ENCODE measurements around the gene PRKCQ.
"Not testable (repeated sequence)": the region's sequence is repeated elsewhere in the genome, so short reads cannot be mapped to it uniquely, and the experiment has no call there.

Gene PRKCQ

GRCh38 chr10:6476989-6477388 is 103.1 kb downstream of the PRKCQ start:
- no peak for DNase-seq (ENCODE audit: extremely low spot score)
- POLR2A ChIA-PET = no interaction called here
- TF ChIP-seq ZNF384 (IDR thresholded peaks at IDR 0.05) (no peak), FOXM1 (IDR thresholded peaks at IDR 0.05; ENCODE audit: borderline replicate concordance) (no peak), L3MBTL2 (conservative IDR thresholded peaks at IDR 0.05) (no peak)

DNA sequence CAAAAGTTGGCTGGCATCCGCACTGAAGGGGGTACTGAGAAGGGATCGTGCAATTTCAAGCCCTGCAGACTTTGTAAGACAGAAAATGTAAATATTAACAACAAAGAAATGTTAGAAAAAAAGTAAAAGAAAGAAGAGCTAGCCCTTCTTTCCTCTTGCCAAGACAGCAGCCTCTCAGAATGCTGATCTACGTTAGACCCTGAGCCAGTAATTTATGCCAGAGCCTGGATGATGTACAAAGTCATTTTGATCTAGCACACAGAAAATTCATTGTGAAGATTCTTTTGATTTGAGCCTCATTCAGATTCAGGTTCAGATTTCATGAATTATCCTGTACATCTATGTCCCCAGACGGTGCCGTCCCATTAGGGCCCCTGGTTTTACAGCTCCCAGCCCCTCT is 105.2 kb downstream of the PRKCQ start:
- no peak for TF ChIP-seq L3MBTL2 (conservative IDR thresholded peaks at IDR 0.05)
- no peak for TF ChIP-seq HDGF (IDR thresholded peaks at IDR 0.05; ENCODE audit: borderline replicate concordance)
- no peak for TF ChIP-seq FOXM1 (IDR thresholded peaks at IDR 0.05; ENCODE audit: borderline replicate concordance)
- no peak for TF ChIP-seq TARDBP (IDR thresholded peaks at IDR 0.05)
- TF ChIP-seq BHLHE40 (IDR thresholded peaks at IDR 0.05; ENCODE audit: borderline replicate concordance) = no peak
- TF ChIP-seq, protein P1, sequence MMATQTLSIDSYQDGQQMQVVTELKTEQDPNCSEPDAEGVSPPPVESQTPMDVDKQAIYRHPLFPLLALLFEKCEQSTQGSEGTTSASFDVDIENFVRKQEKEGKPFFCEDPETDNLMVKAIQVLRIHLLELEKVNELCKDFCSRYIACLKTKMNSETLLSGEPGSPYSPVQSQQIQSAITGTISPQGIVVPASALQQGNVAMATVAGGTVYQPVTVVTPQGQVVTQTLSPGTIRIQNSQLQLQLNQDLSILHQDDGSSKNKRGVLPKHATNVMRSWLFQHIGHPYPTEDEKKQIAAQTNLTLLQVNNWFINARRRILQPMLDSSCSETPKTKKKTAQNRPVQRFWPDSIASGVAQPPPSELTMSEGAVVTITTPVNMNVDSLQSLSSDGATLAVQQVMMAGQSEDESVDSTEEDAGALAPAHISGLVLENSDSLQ (IDR thresholded peaks at IDR 0.05) = no peak
- no peak for TF ChIP-seq SP1 (IDR thresholded peaks at IDR 0.05)
- TF ChIP-seq CTBP1 (IDR thresholded peaks at IDR 0.05; ENCODE audit: borderline replicate concordance) = no peak
- TF ChIP-seq LEF1 (IDR thresholded peaks at IDR 0.05; ENCODE audit: borderline replicate concordance) = no peak
- no peak for DNase-seq (ENCODE audit: extremely low spot score)
- POLR2A ChIA-PET = no interaction called here
- CTCF ChIA-PET = no interaction called here

More at GRCh38 chr10:6476989-6477388, 103.1 kb downstream of the PRKCQ start:
- CTCF ChIA-PET = no interaction called here

DNA sequence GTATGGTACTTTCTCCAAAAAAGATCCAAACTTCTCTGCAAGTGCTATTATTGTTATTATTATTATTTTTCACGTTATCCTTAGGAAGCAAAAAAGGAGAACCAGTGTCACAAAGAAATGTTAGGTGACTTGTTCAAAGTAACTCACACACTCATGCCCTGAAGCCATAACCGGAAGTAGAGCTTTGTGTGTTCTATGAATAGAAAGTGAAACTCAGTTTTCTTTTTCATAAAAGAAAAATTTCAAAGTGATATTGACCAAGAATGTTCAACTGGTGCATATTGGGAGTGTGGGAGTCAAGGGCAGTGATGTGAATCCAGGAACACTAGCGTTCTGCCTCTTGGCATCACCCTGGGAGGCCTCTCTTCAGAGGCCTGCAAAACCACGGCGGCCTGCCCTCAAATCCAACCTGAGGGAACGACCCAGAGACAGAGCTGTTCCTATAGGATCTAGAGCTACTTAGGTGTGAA is 106.1 kb downstream of the PRKCQ start:
- ChIA-PET CTCF (no interaction called here), POLR2A (no interaction called here)
- no peak for TF ChIP-seq BHLHE40 (IDR thresholded peaks at IDR 0.05; ENCODE audit: borderline replicate concordance)
- TF ChIP-seq TARDBP (IDR thresholded peaks at IDR 0.05) = no peak
- TF ChIP-seq, protein P1 (IDR thresholded peaks at IDR 0.05) = no peak
- TF ChIP-seq ZNF384 (IDR thresholded peaks at IDR 0.05) = no peak
- no peak for TF ChIP-seq ELF4 (IDR thresholded peaks at IDR 0.05)
- TF ChIP-seq L3MBTL2 (conservative IDR thresholded peaks at IDR 0.05) = no peak
- no peak for TF ChIP-seq ARNT (IDR thresholded peaks at IDR 0.05)
- TF ChIP-seq NFRKB (IDR thresholded peaks at IDR 0.05) = no peak
- TF ChIP-seq FOXK2 (IDR thresholded peaks at IDR 0.05) = no peak
- TF ChIP-seq CTBP1 (IDR thresholded peaks at IDR 0.05; ENCODE audit: borderline replicate concordance) = no peak
- TF ChIP-seq SUZ12 (IDR thresholded peaks at IDR 0.05) = no peak
- TF ChIP-seq SP1 (IDR thresholded peaks at IDR 0.05) = no peak
- TF ChIP-seq FOXA1 (IDR thresholded peaks at IDR 0.05) = no peak
- no peak for DNase-seq (ENCODE audit: extremely low spot score)

DNA sequence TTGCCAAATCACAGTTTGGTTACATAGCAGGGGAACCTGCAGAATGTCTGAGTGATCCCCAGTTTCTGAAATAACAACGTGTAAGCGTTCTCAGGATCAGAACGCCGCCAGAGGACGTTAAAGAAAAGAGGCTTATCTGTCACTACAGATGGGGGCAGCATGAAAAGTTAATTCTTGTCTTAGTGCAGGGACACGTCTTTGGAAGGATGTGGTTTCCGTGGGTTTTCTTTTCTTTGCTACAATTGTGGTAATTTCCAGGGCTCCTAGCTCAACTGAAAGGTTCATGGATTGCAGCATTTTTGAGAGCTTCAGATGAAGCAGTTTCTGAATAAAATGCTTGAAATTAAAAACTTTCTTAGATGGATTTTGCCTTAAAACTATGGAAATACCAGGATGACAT is 106.6 kb downstream of the PRKCQ start:
- no peak for TF ChIP-seq ELF4 (IDR thresholded peaks at IDR 0.05)
- no peak for TF ChIP-seq BHLHE40 (IDR thresholded peaks at IDR 0.05; ENCODE audit: borderline replicate concordance)
- TF ChIP-seq L3MBTL2 (conservative IDR thresholded peaks at IDR 0.05) = no peak
- TF ChIP-seq ARNT (IDR thresholded peaks at IDR 0.05) = no peak
- no peak for TF ChIP-seq TARDBP (IDR thresholded peaks at IDR 0.05)
- TF ChIP-seq, protein P1 (IDR thresholded peaks at IDR 0.05) = no peak
- no peak for TF ChIP-seq ZNF384 (IDR thresholded peaks at IDR 0.05)
- TF ChIP-seq FOXK2 (IDR thresholded peaks at IDR 0.05) = no peak
- no peak for TF ChIP-seq FOXM1 (IDR thresholded peaks at IDR 0.05; ENCODE audit: borderline replicate concordance)
- TF ChIP-seq SP1 (IDR thresholded peaks at IDR 0.05) = no peak
- no peak for TF ChIP-seq SUZ12 (IDR thresholded peaks at IDR 0.05)
- TF ChIP-seq LEF1 (IDR thresholded peaks at IDR 0.05; ENCODE audit: borderline replicate concordance) = no peak
- TF ChIP-seq NFRKB (IDR thresholded peaks at IDR 0.05) = no peak
- no peak for TF ChIP-seq HDGF (IDR thresholded peaks at IDR 0.05; ENCODE audit: borderline replicate concordance)
- no peak for TF ChIP-seq CTBP1 (IDR thresholded peaks at IDR 0.05; ENCODE audit: borderline replicate concordance)
- TF ChIP-seq FOXA1 (IDR thresholded peaks at IDR 0.05) = no peak
- CTCF ChIA-PET = no interaction called here
- POLR2A ChIA-PET = no interaction called here
- DNase-seq (ENCODE audit: extremely low spot score) = no peak

- DNase-seq (ENCODE audit: extremely low spot score); CTCF ChIA-PET; POLR2A ChIA-PET: not testable (repeated sequence)
Measured at GRCh38 chr10:6472710-6473005, 107.4 kb downstream of the PRKCQ start.

- POLR2A ChIA-PET = no interaction called here
- CTCF ChIA-PET = no interaction called here
- TF ChIP-seq FOXA1 (IDR thresholded peaks at IDR 0.05) (no peak), HDGF (IDR thresholded peaks at IDR 0.05; ENCODE audit: borderline replicate concordance) (no peak), SP1 (IDR thresholded peaks at IDR 0.05) (no peak)
Measured at GRCh38 chr10:6470894-6471618, 109.0 kb downstream of the PRKCQ start.

GRCh38 chr10:6469661-6470060 is 110.4 kb downstream of the PRKCQ start:
- TF ChIP-seq BHLHE40 (IDR thresholded peaks at IDR 0.05; ENCODE audit: borderline replicate concordance) (no peak), LEF1 (IDR thresholded peaks at IDR 0.05; ENCODE audit: borderline replicate concordance) (no peak), L3MBTL2 (conservative IDR thresholded peaks at IDR 0.05) (no peak), ZNF384 (IDR thresholded peaks at IDR 0.05) (no peak), FOXA1 (IDR thresholded peaks at IDR 0.05) (no peak), FOXK2 (IDR thresholded peaks at IDR 0.05) (no peak), NFRKB (IDR thresholded peaks at IDR 0.05) (no peak)
- ChIA-PET POLR2A (no interaction called here), CTCF (no interaction called here)
- no peak for DNase-seq (ENCODE audit: extremely low spot score)

More at GRCh38 chr10:6470894-6471618, 109.0 kb downstream of the PRKCQ start:
- no peak for DNase-seq (ENCODE audit: extremely low spot score)

Measured in HEK293T (cell line).